Bronchial epithelial cell (primary cell): ENCODE data around the gene GBP5. TPM values are rescaled to one million over a fixed set of nuclear protein-coding genes. Genes with fewer than 3 reads are reported as not detected.

Experiments used
- DNase-seq: peaks from one replicate; pipeline ENCODE4 v3.0.0-alpha.2; 2010; ENCODE audit warnings: low read depth
- FAIRE-seq: peaks from 2 replicates; lab custom pipeline; 2011; peaks lifted over from hg19 to GRCh38; lab: Jason Lieb, UNC
- H3K27me3 ChIP-seq: 2 replicates; pipeline ENCODE4 v1.5.1; 2011; ENCODE audit warnings: low read length; ENCODE audit not compliant: control insufficient read depth, insufficient read depth
- H3K36me3 ChIP-seq: 2 replicates; pipeline ENCODE4 v1.5.1; 2011; ENCODE audit warnings: low read length; ENCODE audit not compliant: control insufficient read depth, insufficient read depth
- H3K4me3 ChIP-seq: 2 replicates; pipeline ENCODE4 v1.5.1; 2011; ENCODE audit warnings: mild to moderate bottlenecking, low read depth, low read length, control low read depth
- total RNA-seq: library from RNA; depleted of rRNA; stranded (reverse); fragments of >200 nt; gene quantifications from 2 replicates; pipeline ENCODE4 v1.2.1, GENCODE V29; 2014
- TF ChIP-seq, protein P1 (sequence below): IDR thresholded peaks from 2 replicates; pipeline ENCODE4 v1.5.1; 2011; ENCODE audit warnings: mild to moderate bottlenecking, moderate library complexity, low read length, control low read depth, inconsistent platforms; ENCODE audit not compliant: insufficient read depth, severe bottlenecking

The GBP5 gene
- total RNA-seq, 1 donor from 2014 or later = 0.26 TPM

DNA sequence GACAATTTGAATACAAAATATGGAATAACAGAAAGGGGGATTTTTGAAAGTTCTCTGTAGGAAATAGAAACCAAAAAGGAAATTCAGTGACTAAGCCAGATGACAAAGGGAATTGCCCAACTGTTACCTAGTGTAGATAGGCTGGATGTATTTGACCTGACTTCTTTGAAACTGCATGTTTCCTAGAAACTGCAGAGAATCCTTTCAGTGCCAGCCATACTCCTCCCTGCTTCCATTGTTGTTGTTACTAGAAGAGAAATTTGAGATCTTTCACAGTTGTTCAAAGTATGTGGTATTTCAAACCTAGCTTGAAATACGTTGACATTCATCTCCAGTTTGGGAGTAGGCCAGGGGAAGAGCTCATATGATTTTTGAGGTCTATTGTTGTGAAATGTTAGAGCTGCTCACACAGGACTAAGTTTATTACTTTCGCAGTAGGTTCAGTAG lies 1.8 kb upstream of the GBP5 start:
- Histone ChIP-seq H3K4me3 (no peak overlapping the region), H3K36me3 (no peaks in the 10 kb centered on the region), H3K27me3 (no peaks in the 10 kb centered on the region)
- DNase-seq = peak; percentile 91
- FAIRE-seq = no peak
- TF ChIP-seq, protein P1, sequence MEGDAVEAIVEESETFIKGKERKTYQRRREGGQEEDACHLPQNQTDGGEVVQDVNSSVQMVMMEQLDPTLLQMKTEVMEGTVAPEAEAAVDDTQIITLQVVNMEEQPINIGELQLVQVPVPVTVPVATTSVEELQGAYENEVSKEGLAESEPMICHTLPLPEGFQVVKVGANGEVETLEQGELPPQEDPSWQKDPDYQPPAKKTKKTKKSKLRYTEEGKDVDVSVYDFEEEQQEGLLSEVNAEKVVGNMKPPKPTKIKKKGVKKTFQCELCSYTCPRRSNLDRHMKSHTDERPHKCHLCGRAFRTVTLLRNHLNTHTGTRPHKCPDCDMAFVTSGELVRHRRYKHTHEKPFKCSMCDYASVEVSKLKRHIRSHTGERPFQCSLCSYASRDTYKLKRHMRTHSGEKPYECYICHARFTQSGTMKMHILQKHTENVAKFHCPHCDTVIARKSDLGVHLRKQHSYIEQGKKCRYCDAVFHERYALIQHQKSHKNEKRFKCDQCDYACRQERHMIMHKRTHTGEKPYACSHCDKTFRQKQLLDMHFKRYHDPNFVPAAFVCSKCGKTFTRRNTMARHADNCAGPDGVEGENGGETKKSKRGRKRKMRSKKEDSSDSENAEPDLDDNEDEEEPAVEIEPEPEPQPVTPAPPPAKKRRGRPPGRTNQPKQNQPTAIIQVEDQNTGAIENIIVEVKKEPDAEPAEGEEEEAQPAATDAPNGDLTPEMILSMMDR = no peak

DNA sequence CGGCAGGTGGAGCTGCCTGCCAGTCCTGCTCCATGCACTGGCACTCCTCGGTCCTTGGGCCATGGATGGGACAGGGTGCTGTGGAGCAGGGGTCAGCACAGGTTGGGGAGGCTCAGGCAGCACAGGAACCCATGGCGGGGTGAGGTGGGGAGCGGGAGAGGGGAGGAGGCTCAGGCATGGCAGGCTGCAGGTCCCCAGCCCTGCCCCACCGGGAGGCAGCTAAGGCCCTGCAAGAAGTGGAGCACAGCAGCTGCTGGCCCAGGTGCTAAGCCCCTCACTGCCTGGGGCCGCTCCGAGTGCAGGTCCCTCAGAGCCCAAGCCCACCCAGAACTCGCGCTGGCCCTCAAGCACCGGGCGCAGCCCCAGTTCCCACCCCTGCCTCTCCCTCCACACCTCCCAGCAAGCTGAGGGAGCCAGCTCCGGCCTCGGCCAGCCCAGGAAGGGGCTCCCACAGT lies 691 bp upstream of the GBP5 start:
- H3K36me3 ChIP-seq = no peaks in the 10 kb centered on the region
- TF ChIP-seq, protein P1 = no peak
- H3K27me3 ChIP-seq = no peaks in the 10 kb centered on the region
- DNase-seq (no peak), FAIRE-seq (no peak)
- H3K4me3 ChIP-seq = no peak overlapping the region

DNA sequence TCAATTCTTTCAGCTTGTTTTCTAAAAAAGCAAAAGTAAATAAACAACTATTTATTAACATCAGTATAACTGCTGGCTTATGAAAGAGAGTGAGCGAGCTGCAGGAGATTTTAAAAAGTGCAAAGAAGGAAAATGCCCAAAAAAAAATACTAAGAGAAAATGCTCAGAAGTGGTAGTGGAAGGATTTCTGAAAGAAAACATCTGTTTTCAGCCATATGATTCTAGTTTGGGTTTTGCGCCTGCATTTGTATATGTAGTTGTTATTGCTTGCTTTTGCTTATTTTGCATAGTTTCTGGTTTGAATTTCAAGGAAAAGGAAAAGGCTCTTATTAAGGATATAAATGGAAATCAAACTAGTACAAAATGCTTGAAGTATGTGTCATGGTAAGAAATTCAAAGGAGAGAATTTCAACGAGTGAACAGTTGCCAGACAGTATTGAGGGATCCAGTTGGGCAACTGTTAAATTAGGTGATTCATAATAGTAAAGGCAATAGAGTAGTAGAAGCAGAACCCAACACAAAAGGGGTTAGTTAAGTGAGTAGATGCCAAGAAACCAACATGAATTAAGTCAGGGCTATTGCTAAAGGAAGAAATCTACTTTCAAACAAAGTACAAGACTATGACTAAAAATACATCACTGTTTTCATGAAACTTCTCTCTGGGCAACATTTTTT lies 1.2 kb downstream of the GBP5 start:
- FAIRE-seq = no peak
- peak; percentile 90 for DNase-seq

DNA sequence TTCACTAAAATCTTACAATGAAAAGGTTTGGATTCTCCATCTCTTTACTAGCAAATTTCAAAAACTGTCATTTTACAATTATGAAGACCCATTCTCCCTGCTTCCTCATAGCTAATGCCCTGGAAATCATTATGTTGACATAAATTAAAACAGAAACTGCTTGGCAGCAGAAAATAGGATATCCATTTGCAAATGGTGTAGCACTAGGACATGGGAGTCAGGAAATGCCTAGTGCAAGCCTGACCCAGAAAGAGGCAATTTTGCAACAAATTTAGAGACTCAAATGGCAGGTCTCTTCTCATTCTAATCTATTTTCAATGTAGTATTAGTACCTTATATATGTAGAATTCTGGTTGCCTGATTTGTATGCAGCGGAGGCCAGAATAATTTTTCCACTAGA lies 2.2 kb downstream of the GBP5 start:
- Histone ChIP-seq H3K4me3 (no peak overlapping the region), H3K27me3 (no peaks in the 10 kb centered on the region), H3K36me3 (no peaks in the 10 kb centered on the region)
- TF ChIP-seq, protein P1 = no peak
- DNase-seq (no peak), FAIRE-seq (no peak)

More for the DNA sequence above, 1.2 kb downstream of the GBP5 start:
- Histone ChIP-seq H3K4me3 (no peak overlapping the region), H3K27me3 (no peaks in the 10 kb centered on the region), H3K36me3 (no peaks in the 10 kb centered on the region)
- TF ChIP-seq, protein P1 = no peak

DNA sequence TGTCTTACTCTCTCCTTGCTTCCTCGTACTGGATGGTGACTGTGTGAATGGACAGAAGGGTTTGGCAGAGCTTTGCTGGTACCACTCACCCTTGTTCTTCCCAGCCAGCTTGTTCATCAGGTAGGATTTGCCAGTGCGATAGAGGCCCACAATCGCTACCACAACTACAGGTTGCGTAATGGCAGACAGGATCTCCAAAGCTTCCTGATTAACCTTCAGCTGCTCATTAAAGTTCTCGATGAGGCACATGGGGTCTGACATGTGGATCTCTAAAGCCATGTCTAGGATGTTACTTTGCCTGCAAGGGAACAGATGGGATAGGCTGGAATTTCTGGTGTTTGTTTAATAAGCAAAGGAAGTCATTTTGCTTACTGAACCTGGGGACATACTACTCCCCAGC lies 3.4 kb downstream of the GBP5 start:
- H3K4me3 ChIP-seq = no peak overlapping the region
- no peak for DNase-seq
- H3K36me3 ChIP-seq = no peaks in the 10 kb centered on the region
- TF ChIP-seq, protein P1 = no peak
- FAIRE-seq = no peak
- no peaks in the 10 kb centered on the region for H3K27me3 ChIP-seq
